Heart right ventricle (tissue), 16 donors: ENCODE data around the gene SHISA5. TPM values are rescaled to one million over a fixed set of nuclear protein-coding genes. Genes with fewer than 3 reads are reported as not detected.

Source experiments
- ATAC-seq, 8 donors: fragments of 200-7000 bp; cut with Tn5 transposase; one replicate each; pipeline ENCODE4 v1.9.1; 2020; ENCODE audit warnings: mild to moderate bottlenecking in 8 of 8, moderate library complexity in 8 of 8, moderate number of reproducible peaks in 1 of 8
- DNase-seq, 2 donors: peaks; one replicate each; pipeline ENCODE4 v3.0.0-alpha.2; 2020
- H3K27ac ChIP-seq, 10 donors: fragments of 200-600 bp; sonication (generic) in 2 of 10; one replicate each; pipeline versions ENCODE4 v1.5.0 to v1.8.0; 2020 to 2022; ENCODE audit warnings: mild to moderate bottlenecking in 3 of 10
- H3K27me3 ChIP-seq, 7 donors: fragments of 200-600 bp; one replicate each; pipeline ENCODE4 v1.8.0; 2021 to 2022; ENCODE audit warnings: mild to moderate bottlenecking in 2 of 7
- H3K36me3 ChIP-seq, 9 donors: fragments of 200-600 bp; sonication (generic) in 1 of 9; one replicate each; pipeline versions ENCODE4 v1.5.0 to v1.8.0; 2020 to 2022; ENCODE audit warnings: mild to moderate bottlenecking in 2 of 9
- H3K4me1 ChIP-seq, 9 donors: fragments of 200-600 bp; sonication (generic) in 1 of 9; one replicate each; pipeline versions ENCODE4 v1.5.0 to v1.8.0; 2020 to 2022; ENCODE audit warnings: mild to moderate bottlenecking in 4 of 9
- H3K4me3 ChIP-seq, 10 donors: fragments of 200-600 bp; sonication (generic) in 2 of 10; one replicate each; pipeline versions ENCODE4 v1.5.0 to v1.8.0; 2020 to 2022; ENCODE audit warnings: mild to moderate bottlenecking in 7 of 10, moderate library complexity in 2 of 10
- H3K9me3 ChIP-seq, 11 donors: fragments of 200-600 bp in 10 of 11; sonication (generic) in 2 of 11; one replicate each; pipeline versions ENCODE4 v1.5.0 to v1.8.0; 2013 to 2022; ENCODE audit warnings: mild to moderate bottlenecking in 2 of 11, control low read depth in 1 of 11, moderate library complexity in 1 of 11
- WGBS, 2 donors: extraction: QIAGEN DNeasy Blood & Tissue Kit; methylation state at CpG; one replicate each; pipeline ENCODE4 v1.1.7; 2013; ENCODE audit warnings: inconsistent platforms in 1 of 2; 5-methylcytosine and 5-hydroxymethylcytosine counted together
- intact Hi-C, 10 donors: fragments of 100-400 bp; cut with DNase I; formaldehyde crosslinking; loops; one replicate each; pipeline versions ENCODE4 v1.11.1 to v1.14.2; 2022
- polyA plus RNA-seq, 2 donors: library from polyadenylated mRNA; stranded (reverse); fragments of 200-250 nt; gene quantifications; one replicate each; pipeline ENCODE4 v1.2.3, GENCODE V29; 2013
- total RNA-seq, 10 donors: library from RNA; stranded (reverse); fragmentation: NEBNext Ultra II Directional in 3 of 10; extraction: Animal tissue kit (Norgen Biotek cat#: 25700) in 3 of 10; gene quantifications; one replicate each; pipeline versions ENCODE4 v1.2.1 to v1.2.4, GENCODE V29; 2021 to 2023
- TF ChIP-seq, protein P1 (sequence below), 9 donors: fragments of 200-600 bp; sonication (generic) in 2 of 9; IDR thresholded peaks; one replicate each; pipeline versions ENCODE4 v1.5.0 to v1.8.0; 2021 to 2022; ENCODE audit warnings: antibody characterized with exemption in 9 of 9, mild to moderate bottlenecking in 5 of 9, moderate library complexity in 1 of 9
- donor health status: Arrhythmogenic right ventricular cardiomyopathy.
- donor health status: ischemic (EF 13 %, LVEDD 7.1; RV severe dilation, severe dysfunction).
- donor health status: healthy with polysubstance abuse.
- donor health status: DM: no; HTN: yes; CAD: no.
- donor health status: DM: no; HTN: no; CAD: no.
- donor health status: ischemic (EF 25% LVEDD 6.9; RV normal size, moderate dysfunction).
- donor health status: ischemic (EF 25% LVEDD 5.7; RV mildly dilated, moderate dysfunction).
- donor health status: healthy.
- donor health status: DM: yes; HTN: yes; CAD: no.
- donor health status: Ischemic cardiomyopathy.
- donor health status: ischemic (EF 35%, LVEDD 5.7; RV mildly dilated, moderate dysfunction).
- donor health status: nonischemic (EF 11% LVEDD 7.7; RV severe dilation, severe dysfunction).
- donor health status: DM: yes; HTN: yes; CAD: no.
- donor health status: PGD.
- donor health status: ischemic (EF 29% LVEDD 5.4; RV normal size, mild dysfunction).
- donor health status: nonischemic (EF 23%, LVEDD 6.1; RV moderate dilation, normal function).

The SHISA5 gene
- total and polyA plus RNA-seq, 12 donors, result 34.6 to 95.3 (median 52.9) TPM

DNA sequence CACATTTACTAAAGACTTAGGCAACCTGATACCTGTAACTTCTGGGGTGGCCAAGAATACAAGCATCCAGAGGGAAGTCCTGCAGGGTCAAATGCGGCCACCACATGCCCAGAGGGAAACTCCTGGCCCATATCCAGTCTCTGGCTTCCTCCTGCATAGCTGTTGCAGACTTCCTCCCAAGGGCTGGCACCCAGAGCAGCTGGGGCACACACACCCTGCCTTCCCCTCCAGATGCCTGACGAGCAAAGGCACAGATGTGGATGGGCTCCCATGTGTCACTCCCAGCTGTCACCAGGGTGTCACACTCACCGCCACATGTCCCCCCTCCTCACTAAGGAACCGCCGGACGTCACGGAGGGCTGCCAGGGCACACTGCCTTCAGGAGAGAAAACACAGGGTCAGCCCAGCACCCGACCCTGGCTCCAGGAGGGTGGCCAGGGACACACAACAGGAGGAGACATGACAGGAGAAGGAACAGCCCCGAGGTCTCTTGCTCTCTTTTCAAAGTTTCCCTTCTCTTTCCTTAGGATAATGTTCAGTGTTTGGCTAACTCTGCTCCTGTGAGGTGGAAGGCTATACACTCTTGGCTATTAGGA, 39.4 kb upstream of the SHISA5 start:
- intact Hi-C loops, result loop anchor here in 5 of 10 donors (5.0 to 10.0 kb wide), 2 partner anchors 86 to 269 kb away; no protein-coding TSS in a partner anchor
- H3K27ac ChIP-seq, result no peak overlapping the region
- H3K36me3 ChIP-seq, result peaks cover 0 to 44% (median 0%) of the 10 kb centered on the region in 9 donors
- TF ChIP-seq, protein P1, sequence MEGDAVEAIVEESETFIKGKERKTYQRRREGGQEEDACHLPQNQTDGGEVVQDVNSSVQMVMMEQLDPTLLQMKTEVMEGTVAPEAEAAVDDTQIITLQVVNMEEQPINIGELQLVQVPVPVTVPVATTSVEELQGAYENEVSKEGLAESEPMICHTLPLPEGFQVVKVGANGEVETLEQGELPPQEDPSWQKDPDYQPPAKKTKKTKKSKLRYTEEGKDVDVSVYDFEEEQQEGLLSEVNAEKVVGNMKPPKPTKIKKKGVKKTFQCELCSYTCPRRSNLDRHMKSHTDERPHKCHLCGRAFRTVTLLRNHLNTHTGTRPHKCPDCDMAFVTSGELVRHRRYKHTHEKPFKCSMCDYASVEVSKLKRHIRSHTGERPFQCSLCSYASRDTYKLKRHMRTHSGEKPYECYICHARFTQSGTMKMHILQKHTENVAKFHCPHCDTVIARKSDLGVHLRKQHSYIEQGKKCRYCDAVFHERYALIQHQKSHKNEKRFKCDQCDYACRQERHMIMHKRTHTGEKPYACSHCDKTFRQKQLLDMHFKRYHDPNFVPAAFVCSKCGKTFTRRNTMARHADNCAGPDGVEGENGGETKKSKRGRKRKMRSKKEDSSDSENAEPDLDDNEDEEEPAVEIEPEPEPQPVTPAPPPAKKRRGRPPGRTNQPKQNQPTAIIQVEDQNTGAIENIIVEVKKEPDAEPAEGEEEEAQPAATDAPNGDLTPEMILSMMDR (IDR thresholded peaks at IDR 0.05), result no peak
- no peaks in the 10 kb centered on the region for H3K9me3 ChIP-seq
- no peak overlapping the region for H3K4me3 ChIP-seq
- H3K27me3 ChIP-seq, result no peaks in the 10 kb centered on the region
- ATAC-seq (peak; percentile 67 to 89 (median 78)), DNase-seq (peak; percentile 52 to 58)
- H3K4me1 ChIP-seq, result peaks cover 0 to 19% (median 4%) of the 10 kb centered on the region in 9 donors
- 27 to 32% methylated on average over 9 of the region's 9 CpGs for WGBS, 2 donors

DNA sequence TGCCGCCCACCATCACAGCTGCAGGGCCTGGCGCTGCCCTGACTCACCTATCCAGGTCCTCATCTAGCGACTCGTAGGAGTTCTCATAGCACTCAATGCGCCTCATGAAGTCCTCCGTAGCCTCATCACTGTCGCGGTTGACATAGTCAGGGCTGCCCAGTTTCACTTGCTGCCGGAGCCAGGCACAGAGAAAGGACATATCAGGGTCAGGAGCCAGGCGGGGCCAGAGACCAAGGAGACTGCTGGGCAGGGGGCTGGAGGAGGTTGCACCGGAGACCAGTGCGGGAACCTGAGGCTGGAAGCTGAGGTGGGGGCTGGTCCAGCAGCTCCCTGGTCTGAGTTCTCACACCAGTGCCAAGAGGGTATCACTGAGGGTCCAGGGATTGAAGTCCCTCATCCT, 34.5 kb upstream of the SHISA5 start:
- WGBS, 2 donors, result 95% methylated on average over 12 of the region's 12 CpGs
- H3K4me3 ChIP-seq, result no peak overlapping the region
- ATAC-seq (no peak), DNase-seq (no peak)
- TF ChIP-seq, protein P1 (IDR thresholded peaks at IDR 0.05), result no peak
- H3K4me1 ChIP-seq, result peaks cover 0 to 9% (median under 1%) of the 10 kb centered on the region in 9 donors
- peaks cover 0 to 65% (median 4%) of the 10 kb centered on the region in 9 donors for H3K36me3 ChIP-seq
- intact Hi-C loops, result no loop called here
- H3K27me3 ChIP-seq, result no peaks in the 10 kb centered on the region
- no peak overlapping the region for H3K27ac ChIP-seq
- H3K9me3 ChIP-seq, result no peaks in the 10 kb centered on the region

DNA sequence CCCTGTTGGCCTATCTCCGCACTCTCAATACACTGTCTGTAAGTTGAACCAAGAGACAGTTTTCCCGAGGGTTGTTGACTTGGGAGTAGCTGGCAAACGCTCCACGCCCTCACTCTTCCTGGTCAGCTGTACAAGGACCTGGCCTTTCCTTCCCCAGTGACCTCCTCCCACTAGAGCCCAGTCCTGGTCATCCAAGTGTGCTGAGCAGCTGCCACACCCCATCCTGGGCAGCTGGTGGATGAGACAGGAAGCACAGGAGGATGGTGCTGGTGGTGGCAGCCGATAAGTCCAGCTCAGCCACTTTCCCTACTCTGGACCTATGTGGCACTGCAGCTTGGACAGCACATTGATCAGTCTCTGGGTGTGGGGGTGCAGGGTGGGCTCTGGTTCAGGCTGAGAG, 32.8 kb upstream of the SHISA5 start:
- ATAC-seq, result no peak
- intact Hi-C loops, result no loop called here
- H3K36me3 ChIP-seq, result peaks cover 0 to 76% (median 4%) of the 10 kb centered on the region in 9 donors
- H3K27me3 ChIP-seq, result no peaks in the 10 kb centered on the region
- TF ChIP-seq, protein P1 (IDR thresholded peaks at IDR 0.05), result no peak
- H3K4me1 ChIP-seq, result peaks cover 0 to 17% (median 0%) of the 10 kb centered on the region in 9 donors
- DNase-seq, result no peak
- no peak overlapping the region for H3K27ac ChIP-seq
- no peak overlapping the region for H3K4me3 ChIP-seq
- WGBS, 2 donors, result 68 to 76% methylated on average over 5 of the region's 5 CpGs
- H3K9me3 ChIP-seq, result no peaks in the 10 kb centered on the region

DNA sequence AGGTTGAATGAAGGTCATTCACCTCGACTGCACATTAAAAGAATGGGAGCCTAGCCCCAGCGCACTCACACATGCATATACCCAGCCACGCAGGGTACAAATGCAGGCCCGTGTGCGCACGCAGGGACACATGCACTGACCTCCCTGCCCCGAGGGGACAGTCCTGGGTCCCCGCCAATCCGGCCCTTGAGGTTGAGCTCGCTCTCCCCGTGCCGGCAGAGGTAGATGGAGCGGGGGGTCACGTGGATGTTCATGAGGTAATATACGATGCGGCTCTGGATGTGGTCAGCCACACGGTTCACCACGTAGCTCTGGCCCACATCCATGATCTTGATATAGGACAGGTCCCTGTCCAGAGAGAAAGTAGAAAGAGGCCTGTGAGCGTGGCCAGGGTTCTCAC, 32.1 kb upstream of the SHISA5 start:
- intact Hi-C loops, result no loop called here
- Histone ChIP-seq H3K4me3 (no peak overlapping the region), H3K27ac (no peak overlapping the region), H3K9me3 (no peaks in the 10 kb centered on the region), H3K4me1 (peaks cover 0 to 21% (median 0%) of the 10 kb centered on the region in 9 donors), H3K27me3 (no peaks in the 10 kb centered on the region), H3K36me3 (peaks cover 0 to 72% (median 4%) of the 10 kb centered on the region in 9 donors)
- TF ChIP-seq, protein P1 (IDR thresholded peaks at IDR 0.05), result no peak
- 91 to 95% methylated on average over 19 of the region's 19 CpGs for WGBS, 2 donors
- ATAC-seq (no peak), DNase-seq (no peak)
